Measurements from ENCODE around the gene PDLIM3. TPM values are rescaled to one million over a fixed set of nuclear protein-coding genes. Genes with fewer than 3 reads are reported as not detected.

Gene PDLIM3
- total RNA-seq, 1 experiment from 2014 or later = 3.3 TPM

DNA sequence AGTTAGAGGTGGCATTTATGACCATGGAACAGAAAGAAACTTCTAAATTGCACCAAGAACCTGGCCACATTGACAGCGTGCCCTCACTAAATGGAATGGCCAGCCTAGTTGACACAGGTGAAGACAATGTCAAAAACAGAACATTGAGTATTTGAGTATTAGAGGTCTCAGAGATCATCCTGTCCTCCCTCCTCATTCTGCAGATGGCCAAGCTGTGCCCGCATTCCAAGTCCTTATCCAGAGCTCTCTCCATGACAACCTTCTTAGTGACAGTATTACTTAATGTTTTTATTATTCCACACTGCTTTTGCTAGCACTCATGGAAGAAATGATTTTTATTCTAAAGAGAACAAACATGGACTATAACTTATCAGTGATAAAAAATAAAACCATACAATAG, 53.9 kb downstream of the PDLIM3 start:
- ChIA-PET CTCF (no interaction called here), POLR2A (ENCODE audit: unreplicated experiment) (no interaction called here)
- intact Hi-C loops (cut with micrococcal nuclease; ENCODE audit: unreplicated experiment) = no loop called here
- Histone ChIP-seq H3K79me2 (ENCODE audit: low read depth) (no peaks in the 10 kb centered on the region), H3K4me3 (no peak overlapping the region), H3K4me2 (no peak overlapping the region), H3K9me3 (ENCODE audit: insufficient read depth, low read depth) (no peaks in the 10 kb centered on the region), H3K27ac (no peak overlapping the region), H3F3A (ENCODE audit: insufficient read depth, low read depth) (no peaks in the 10 kb centered on the region), H3K36me3 (ENCODE audit: low read depth) (no peaks in the 10 kb centered on the region), H4K20me1 (ENCODE audit: insufficient read depth) (no peaks in the 10 kb centered on the region), H3K9me2 (ENCODE audit: insufficient read depth) (no peaks in the 10 kb centered on the region), H3K27me3 (ENCODE audit: insufficient read depth, low read depth) (no peaks in the 10 kb centered on the region), H2AFZ (no peak overlapping the region), H3K4me1 (replicated peaks; ENCODE audit: insufficient read depth) (no peaks in the 10 kb centered on the region)
- TF ChIP-seq, protein P1, sequence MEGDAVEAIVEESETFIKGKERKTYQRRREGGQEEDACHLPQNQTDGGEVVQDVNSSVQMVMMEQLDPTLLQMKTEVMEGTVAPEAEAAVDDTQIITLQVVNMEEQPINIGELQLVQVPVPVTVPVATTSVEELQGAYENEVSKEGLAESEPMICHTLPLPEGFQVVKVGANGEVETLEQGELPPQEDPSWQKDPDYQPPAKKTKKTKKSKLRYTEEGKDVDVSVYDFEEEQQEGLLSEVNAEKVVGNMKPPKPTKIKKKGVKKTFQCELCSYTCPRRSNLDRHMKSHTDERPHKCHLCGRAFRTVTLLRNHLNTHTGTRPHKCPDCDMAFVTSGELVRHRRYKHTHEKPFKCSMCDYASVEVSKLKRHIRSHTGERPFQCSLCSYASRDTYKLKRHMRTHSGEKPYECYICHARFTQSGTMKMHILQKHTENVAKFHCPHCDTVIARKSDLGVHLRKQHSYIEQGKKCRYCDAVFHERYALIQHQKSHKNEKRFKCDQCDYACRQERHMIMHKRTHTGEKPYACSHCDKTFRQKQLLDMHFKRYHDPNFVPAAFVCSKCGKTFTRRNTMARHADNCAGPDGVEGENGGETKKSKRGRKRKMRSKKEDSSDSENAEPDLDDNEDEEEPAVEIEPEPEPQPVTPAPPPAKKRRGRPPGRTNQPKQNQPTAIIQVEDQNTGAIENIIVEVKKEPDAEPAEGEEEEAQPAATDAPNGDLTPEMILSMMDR (conservative IDR thresholded peaks at IDR 0.05) = no peak
- TF ChIP-seq EZH2 (IDR thresholded peaks at IDR 0.05; ENCODE audit: low read depth) = no peak
- no TSS peak for BruUV-seq (replicated peaks)
- DNase-seq = no peak

DNA sequence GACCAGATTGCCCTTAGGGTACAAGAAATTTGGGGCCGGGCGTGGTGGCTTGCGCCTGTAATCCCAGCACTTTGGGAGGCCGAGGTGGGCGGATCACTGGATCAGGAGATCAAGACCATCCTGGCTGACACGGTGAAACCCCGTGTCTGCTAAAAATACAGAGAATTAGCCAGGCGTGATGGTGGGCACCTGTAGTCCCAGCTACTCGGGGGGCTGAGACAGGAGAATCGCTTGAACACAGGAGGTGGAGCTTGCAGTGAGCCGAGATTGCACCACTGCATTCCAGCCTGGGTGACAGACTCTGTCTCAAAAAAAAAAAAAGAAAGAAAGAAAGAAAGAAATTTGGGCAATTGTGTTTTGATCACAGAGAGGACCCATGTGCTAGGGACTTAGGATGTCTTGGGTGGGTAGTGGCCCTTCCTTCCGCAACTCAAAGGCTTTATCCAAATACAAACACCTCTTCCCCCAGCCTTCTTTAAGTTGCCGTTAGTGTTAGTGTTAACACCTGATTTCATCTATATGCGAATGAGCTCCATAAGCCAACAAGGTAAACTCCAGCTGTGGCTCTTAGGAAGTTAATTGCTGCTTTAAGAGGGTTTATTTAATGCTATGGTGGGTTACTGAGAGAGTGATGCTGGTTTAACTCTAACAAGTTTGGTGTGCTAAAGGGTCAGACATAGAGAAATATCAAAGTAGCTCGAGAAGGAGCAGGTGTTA, 55.1 kb downstream of the PDLIM3 start:
- no peaks in the 10 kb centered on the region for H4K20me1 ChIP-seq (ENCODE audit: insufficient read depth)
- H2AFZ ChIP-seq = no peak overlapping the region
- no peaks in the 10 kb centered on the region for H3K9me2 ChIP-seq (ENCODE audit: insufficient read depth)
- H3K4me1 ChIP-seq (replicated peaks; ENCODE audit: insufficient read depth) = no peaks in the 10 kb centered on the region
- H3K36me3 ChIP-seq (ENCODE audit: low read depth) = no peaks in the 10 kb centered on the region
- H3K79me2 ChIP-seq (ENCODE audit: low read depth) = no peaks in the 10 kb centered on the region
- CTCF ChIA-PET = no interaction called here
- POLR2A ChIA-PET (ENCODE audit: unreplicated experiment) = no interaction called here
- intact Hi-C loops (cut with micrococcal nuclease; ENCODE audit: unreplicated experiment) = no loop called here
- no peak overlapping the region for H3K4me2 ChIP-seq
- BruUV-seq (replicated peaks) = no TSS peak
- H3F3A ChIP-seq (ENCODE audit: insufficient read depth, low read depth) = no peaks in the 10 kb centered on the region
- no peak overlapping the region for H3K27ac ChIP-seq
- no peaks in the 10 kb centered on the region for H3K9me3 ChIP-seq (ENCODE audit: insufficient read depth, low read depth)
- H3K27me3 ChIP-seq (ENCODE audit: insufficient read depth, low read depth) = no peaks in the 10 kb centered on the region
- no peak for TF ChIP-seq EZH2 (IDR thresholded peaks at IDR 0.05; ENCODE audit: low read depth)
- TF ChIP-seq, protein P1 (conservative IDR thresholded peaks at IDR 0.05) = no peak
- no peak for DNase-seq
- H3K4me3 ChIP-seq = no peak overlapping the region

DNA sequence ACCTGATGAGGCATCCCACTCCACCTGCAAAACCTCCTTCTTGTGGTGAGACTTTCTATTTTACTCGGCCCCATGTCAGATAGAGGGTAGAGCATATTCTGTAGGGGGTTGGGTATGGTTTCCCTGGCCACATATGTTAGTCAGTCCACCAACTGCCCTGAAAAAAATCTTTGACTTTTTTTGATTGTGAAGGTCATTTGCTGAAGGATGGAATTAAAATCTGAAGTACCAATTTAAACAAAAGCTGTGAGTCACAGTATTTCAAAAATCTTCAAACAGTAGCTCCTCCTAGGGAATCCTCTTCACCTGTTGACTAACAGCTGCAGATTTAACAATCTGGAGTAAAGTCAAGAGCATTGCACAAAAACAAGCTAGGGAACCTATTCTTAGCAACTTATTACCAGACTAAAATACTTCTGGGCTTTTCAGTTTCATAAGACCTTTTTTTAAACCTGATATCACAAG, 55.8 kb downstream of the PDLIM3 start:
- H3K9me2 ChIP-seq (ENCODE audit: insufficient read depth) = no peaks in the 10 kb centered on the region
- no peaks in the 10 kb centered on the region for H3K4me1 ChIP-seq (replicated peaks; ENCODE audit: insufficient read depth)
- ChIA-PET CTCF (no interaction called here), POLR2A (ENCODE audit: unreplicated experiment) (no interaction called here)
- no peak overlapping the region for H2AFZ ChIP-seq
- no TSS peak for BruUV-seq (replicated peaks)
- no peak overlapping the region for H3K4me3 ChIP-seq
- TF ChIP-seq EZH2 (IDR thresholded peaks at IDR 0.05; ENCODE audit: low read depth) = no peak
- TF ChIP-seq, protein P1 (conservative IDR thresholded peaks at IDR 0.05) = no peak
- H3K27me3 ChIP-seq (ENCODE audit: insufficient read depth, low read depth) = no peaks in the 10 kb centered on the region
- no peak for DNase-seq
- H3F3A ChIP-seq (ENCODE audit: insufficient read depth, low read depth) = no peaks in the 10 kb centered on the region
- H3K79me2 ChIP-seq (ENCODE audit: low read depth) = no peaks in the 10 kb centered on the region
- no peaks in the 10 kb centered on the region for H4K20me1 ChIP-seq (ENCODE audit: insufficient read depth)
- intact Hi-C loops (cut with micrococcal nuclease; ENCODE audit: unreplicated experiment) = loop anchor here (10.0 kb wide), 1 partner anchor 275 kb away; the partner anchor contains the start of genes CFAP97 and SNX25
- H3K4me2 ChIP-seq = no peak overlapping the region
- H3K36me3 ChIP-seq (ENCODE audit: low read depth) = no peaks in the 10 kb centered on the region
- H3K27ac ChIP-seq = no peak overlapping the region
- no peaks in the 10 kb centered on the region for H3K9me3 ChIP-seq (ENCODE audit: insufficient read depth, low read depth)
